ENCODE data around the gene PKMYT1.

PKMYT1 gene

DNA sequence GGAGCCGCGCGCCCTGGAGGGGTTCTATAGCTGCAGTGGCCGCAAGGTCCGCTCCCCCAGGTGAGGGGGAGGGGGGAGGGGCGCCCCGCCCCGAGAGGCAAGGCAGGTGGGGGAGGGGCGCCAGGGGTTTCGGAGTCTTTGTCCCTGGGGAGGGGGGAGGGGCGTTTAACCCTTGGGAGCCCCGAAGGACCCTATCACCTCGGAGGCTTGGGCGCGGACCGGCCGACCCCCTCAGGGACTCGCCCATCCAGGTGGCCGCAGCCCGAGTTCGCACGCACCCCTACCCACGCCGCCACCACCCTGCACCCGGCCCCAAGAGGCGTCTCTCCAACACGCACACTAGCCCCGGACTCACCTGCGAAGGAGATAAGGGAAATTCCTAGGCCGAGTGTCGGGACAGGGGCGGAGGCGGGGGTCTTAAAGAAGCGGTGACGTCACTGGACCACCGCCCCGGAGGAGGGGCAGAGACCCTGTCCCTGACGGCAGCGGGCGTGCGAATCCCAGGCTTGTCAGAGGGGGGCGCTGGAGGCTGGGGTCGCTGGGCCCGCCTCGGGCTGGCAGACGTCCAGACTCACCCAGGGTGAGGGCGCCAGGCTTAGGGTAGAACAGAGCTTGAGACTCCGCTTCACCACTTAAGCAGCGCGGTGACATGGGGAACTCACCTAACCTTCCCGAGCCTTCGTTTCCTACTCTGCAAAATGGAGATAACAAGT lies 37.7 kb upstream of the PKMYT1 start, which contains the start of gene CLDN6:
CLDN6 (minus strand) TSS at position 390 of the 713 bp plus-strand sequence. CDS start 2,162 bp downstream, outside the sequence.
- no peak for DNase-seq (ENCODE audit: low read depth)

DNA sequence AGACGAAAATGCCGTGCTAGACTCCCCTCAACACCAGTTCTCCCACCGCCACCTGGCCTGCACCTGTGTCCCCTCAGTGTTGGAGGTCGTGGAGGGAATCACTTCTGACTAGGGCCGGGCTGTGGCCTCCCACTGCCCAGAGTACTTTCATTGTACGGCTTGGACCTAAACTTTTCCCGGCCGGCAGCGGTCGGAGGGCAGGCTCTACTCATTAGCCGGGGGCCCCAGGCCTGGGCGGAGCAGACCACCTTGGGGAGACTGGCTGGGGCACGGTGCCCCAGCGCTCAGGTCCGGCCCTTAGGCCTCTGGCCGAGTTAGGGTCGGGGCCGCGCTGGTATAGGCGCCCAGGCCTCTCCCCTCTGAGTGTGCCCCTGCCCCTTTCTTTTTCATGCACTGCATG lies 37.1 kb upstream of the PKMYT1 start:
- DNase-seq (ENCODE audit: low read depth), result no peak

DNA sequence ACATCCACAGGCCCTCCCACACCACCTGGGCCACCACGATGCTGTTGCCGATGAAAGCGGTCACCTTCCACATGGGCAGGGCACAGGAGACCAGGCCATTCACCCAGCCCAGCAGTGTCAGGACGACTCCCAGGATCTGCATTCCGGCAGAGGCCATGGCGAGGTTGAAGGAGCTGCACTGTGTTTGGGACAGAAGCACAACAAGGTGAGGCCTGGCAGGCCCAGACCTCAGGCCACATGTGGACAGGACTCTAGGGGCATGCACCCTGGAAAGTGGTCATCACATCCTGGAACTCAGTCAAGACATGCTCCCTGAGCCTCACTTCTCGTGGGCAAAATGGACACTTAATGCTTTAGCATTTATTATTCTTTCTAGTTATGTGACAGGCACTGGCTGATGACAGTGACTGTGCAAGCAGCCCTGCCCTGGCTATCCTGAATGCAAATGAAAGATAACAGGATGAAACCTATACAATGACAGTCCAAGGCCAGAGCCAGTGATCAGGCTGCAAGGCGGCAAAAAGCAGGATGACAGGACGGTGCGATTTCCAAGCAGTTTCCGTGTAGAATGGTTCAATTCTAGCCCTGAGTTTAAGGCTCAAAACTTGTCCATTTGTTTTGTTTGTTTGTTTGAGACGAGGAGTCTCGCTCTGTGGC lies 35.7 kb upstream of the PKMYT1 start:
- no peak for DNase-seq (ENCODE audit: low read depth)

DNA sequence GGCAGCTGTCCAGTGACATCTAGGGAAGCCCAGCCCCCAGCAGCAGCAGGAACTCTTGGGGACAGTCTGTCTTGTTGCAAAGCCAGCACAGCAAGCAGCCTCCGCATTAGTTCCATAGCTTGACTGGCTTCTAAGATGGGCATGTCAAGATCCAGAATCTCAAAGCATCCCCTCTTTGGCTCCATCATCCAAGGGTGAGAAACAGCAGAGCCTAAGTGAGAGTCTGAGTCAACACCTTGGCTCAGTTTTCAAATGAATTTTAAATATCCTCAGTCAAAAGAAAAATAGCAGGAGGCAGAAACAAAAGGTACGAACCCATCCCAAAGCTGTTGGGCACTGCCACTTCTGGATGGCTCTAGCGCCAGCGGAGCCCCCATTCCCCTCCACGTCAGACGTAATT lies 34.7 kb upstream of the PKMYT1 start:
- DNase-seq (ENCODE audit: low read depth), result no peak

DNA sequence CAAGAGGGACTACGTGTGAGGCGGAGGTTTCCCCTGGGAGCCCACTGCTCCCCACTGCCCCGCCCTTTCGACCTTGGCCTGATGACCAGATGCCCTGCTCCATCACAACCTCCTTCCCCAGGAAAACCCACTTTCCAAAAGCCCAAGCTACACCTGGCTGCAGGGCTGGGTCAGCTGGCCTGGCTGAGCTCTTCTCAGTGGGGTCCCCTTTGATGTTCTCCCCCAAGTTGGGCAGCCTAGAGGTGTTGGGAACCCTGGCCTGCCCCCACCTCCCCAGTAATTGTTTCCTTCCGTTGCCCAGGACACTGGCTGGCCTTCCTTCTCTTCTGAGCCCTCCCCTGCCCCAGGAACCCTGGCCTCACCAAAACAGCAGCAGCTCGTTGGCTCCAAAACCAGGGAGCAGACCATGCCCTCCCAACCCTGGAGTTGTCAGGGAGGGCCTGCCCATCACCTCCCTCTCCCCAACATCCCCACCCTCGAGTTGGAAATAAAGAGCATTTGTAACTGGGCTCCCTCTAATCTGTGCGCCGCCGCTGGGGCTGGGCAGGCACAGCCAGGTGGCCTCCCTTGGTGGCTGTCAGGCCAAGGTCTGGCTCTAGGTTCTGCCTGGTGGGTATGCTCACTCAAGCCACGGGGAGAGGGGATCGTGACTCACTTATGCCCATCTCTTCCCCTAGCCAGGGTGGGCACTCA lies 33.9 kb upstream of the PKMYT1 start:
- DNase-seq (ENCODE audit: low read depth), result no peak

DNA sequence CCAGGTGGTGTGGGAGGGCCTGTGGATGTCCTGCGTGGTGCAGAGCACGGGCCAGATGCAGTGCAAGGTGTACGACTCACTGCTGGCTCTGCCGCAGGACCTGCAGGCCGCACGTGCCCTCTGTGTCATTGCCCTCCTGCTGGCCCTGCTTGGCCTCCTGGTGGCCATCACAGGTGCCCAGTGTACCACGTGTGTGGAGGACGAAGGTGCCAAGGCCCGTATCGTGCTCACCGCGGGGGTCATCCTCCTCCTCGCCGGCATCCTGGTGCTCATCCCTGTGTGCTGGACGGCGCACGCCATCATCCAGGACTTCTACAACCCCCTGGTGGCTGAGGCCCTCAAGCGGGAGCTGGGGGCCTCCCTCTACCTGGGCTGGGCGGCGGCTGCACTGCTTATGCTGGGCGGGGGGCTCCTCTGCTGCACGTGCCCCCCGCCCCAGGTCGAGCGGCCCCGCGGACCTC lies 33.3 kb upstream of the PKMYT1 start:
- DNase-seq (ENCODE audit: low read depth), result no peak

DNA sequence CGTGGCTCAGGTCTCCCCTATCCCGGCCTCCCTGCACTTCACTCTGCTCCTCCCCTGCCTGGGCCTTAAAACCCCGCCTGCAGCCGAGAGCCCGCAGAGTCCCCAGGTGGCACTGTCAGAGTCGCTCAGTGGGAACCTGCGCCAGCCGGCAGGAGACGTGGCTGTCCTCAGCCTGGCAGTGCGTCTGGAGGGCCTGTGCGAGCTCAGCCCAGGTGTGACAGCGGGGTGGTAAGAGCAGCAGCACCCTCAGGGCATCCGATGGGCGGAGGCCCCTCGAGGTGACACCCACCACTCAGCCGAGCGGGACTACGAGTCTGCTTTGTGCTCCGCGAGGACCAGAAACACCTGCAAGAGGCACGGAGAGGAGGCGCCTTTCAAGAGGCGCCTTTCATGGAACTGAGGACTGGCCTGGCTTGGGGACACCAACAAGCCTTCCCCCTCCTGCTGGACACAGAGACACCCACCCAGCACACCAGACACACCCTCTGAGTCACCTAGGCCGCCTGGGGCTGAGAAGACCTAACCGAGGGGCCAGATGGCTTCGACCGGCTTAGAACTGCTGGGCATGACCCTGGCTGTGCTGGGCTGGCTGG lies 32.7 kb upstream of the PKMYT1 start, which contains the start of gene CLDN9:
CLDN9 (plus strand) TSS at position 96 of the 593 bp plus-strand sequence; CDS start at position 536, 440 bp downstream.
- DNase-seq (ENCODE audit: low read depth), result no peak

DNA sequence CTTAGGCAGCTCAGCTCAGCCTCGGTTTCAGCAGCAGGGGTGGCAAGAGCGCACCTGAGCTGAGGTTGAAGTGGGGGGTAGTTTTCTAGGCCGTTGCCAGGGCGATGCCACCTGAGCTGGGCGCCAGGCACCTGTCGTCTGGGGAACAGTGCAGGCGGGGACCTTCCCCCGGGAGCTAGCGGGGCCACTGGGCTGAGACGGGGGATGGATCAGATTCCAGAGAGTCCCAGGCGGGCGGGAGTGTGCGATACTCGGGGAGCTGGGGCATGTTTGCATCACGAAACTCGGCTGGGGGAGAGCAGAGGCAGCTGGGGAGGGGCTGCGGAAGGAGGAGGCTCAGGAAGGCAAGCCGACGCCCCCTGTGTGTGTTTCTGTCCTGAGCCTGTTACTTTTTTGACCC lies 32.0 kb upstream of the PKMYT1 start:
- no peak for DNase-seq (ENCODE audit: low read depth)

DNA sequence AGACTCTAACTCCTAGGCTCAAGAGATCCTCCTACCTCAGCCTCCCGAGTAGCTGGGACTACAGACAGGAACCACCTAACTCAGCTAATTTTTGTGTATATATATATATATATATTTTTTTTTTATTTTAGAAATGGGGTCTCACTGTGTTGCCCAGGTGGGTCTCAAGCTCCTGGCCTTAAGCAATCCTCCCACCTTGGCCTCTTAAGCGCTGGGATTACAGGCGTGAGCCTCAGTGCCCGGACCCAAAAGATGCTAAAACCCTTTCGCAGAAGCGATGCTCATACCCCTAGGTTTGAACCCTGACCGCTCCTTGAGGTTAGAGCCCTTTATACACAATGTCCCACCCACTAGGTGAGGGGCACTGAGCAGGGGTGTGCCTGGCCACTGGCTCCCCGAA lies 30.3 kb upstream of the PKMYT1 start:
- no peak for DNase-seq (ENCODE audit: low read depth)

DNA sequence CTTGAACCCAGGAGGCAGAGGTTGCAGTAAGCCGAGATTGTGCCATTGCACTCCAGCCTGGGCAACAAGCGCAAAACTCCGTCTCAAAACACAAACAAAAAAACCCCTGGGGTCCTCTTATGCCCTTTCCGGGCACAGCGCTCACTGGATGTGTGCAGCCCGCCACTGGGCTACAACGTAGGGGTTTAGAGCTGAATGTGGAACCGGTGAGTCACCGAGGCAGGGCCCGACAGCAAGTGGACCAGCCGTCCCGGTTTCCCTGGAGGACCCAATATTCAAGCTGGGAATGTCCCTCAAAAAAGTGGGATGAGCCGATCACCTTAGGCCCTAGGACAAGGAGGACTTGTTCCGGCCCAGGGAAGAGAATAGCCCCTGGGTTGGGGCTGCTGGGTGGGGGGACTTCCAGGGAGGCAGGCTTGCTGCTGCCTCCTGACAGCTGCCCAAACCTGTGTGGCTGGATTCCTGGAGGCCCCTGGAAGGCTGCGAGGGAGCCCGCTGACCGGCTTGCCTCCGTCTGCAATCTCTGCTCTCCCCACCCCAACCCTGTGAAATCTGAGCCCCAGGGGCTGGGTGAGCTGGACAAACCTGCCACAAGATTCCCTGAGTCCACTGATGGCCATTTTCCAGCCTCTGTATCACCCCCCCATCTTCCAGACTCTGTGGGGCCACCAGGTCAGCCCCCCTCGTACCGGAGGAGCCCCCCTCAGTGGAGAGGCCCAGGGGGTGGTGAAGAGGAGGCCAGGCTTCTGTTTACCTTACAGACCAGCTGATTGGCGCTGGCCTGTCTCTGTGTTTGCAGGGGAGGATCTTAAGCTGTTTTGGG lies 29.5 kb upstream of the PKMYT1 start:
- no peak for DNase-seq (ENCODE audit: low read depth)

DNA sequence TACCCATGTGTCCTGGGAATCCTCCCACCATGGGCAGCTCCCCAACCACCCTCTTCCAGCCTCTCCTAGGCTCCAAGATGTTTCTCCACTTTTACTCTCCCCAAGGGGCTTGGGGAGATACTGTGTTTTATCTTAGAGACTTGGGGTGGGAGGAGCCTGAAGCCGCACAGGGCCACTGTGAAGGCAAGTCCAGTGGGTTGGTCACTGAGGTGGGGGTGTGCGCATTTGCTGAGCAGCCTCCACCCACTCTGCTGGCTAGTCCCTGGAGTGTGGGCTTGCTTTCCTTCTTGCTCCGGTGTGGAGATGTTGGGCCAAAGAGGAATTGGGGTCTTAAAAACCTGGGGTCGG lies 28.4 kb upstream of the PKMYT1 start:
- DNase-seq (ENCODE audit: low read depth), result no peak

DNA sequence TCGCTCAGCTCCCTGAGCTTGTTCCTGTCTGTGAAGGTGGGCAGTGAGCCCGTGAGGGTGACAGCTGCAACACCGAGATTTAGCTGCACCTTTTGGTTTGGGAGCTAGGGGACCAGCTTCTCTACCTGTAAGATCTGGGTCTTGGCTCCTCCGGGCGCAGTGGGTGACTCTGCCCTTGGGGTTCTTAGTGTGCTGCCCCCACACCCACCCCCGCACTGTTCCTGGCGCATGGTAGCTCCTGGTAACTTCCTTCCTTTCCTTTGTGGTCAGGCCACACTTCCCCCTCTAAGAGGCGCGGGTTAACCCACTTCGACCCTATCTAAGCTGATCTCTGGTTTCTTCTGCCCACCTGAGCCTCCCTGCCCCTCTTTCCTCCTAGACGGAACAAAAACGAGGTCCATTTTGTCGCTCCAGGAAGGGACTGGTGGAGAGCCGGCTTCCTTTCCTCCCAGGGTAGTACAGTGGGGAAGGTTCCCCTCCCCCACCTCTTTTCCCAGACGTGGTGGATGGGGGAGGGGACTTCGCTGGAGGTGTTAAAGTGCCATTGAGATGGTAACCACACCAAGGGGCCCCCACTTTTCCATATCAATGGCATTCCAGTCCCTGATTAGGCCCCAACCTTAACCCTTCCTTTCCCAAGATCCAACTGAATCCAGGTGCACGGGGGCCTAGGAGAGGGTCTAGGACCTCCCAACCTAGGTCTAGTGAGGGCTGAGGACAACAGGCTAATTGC lies 27.9 kb upstream of the PKMYT1 start:
- no peak for DNase-seq (ENCODE audit: low read depth)

DNA sequence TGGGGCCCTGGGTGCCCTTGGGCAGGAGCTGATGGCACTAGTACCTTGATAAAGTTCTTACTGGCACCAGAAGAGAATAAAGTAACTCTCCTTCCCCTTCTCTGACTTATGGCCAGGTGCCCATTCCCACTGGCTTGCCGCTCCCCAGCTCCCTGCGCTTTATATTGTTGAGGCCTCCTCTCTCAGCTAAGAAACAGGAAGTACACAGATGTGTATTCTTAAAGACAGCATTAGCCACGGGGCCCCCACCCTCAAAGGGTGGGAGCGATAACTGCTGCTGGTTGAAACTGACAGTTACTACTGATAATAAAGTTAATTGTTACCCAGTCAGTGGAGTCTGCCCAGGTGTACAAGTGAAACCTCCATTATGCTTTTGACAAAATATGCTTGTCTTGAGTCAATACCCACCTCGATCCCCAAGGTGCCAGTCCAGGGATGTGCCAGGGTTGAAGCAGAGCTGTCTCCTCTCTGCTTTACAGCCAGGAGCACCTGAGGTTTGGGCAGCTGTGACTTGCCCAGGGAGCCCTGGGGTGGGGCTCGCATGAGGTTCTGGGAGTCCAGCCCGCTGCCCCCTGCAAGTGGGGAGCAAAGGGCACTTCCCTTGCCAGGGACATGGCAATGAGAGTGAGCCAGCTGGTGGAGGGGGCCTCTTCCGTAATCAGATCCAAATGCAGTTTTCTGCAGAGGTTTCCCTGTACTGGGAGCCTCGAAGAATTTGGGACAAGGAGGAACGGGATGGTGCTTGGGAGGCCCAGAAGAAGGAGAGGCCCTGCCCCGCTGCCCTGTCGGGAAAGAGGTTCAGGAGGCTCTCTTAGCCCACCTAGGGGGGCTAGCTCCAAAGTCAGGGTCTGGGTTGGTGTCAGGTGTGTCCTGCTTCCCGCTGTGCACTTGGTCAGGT lies 27.1 kb upstream of the PKMYT1 start:
- no peak for DNase-seq (ENCODE audit: low read depth)

DNA sequence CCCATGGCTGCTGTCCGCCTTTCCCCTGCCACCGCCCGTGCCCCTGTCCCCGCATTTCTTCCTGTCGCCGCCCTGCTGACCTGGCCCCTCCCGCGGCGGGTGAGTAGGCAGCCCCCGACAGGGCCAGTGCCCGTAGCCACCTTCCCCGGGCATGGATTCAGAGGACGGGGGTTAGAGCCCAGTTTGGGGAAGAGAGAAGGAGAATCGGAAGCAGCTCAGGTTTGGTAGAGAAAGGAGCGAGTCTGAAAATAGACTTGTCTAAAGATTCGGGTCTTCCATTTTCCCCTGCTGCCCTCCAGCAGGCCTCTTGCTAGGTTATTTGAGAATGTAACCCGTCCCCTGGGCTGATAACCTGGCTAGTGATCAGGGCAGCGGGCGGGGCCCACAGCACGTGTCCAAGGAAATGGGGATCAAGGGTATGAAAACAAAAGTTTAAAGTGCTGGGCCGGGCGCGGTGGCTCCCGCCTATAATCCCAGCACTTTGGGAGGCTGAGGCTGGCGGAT lies 24.6 kb upstream of the PKMYT1 start:
- no peak for DNase-seq (ENCODE audit: low read depth)

DNA sequence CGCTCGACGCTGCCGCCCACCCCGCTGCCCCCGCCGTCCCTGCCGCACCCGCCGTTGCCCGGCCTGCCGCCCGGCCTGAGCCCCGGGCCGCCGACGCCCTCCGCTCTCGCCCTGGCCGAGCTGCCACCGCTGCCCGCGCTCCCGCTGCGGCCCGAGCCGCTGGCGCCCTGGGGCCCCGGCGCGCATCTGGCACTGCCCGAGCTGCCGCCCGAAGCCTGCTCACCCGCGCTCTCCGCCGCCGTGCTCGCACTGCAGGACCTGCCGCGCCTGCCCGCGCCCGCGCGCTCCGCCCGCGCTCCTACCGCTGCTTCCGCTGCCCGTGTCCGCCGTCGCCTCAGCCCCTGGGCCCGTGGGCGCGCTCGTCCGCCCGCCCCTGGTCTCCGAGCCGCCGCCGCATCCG lies 24.1 kb upstream of the PKMYT1 start:
- DNase-seq (ENCODE audit: low read depth), result no peak

DNA sequence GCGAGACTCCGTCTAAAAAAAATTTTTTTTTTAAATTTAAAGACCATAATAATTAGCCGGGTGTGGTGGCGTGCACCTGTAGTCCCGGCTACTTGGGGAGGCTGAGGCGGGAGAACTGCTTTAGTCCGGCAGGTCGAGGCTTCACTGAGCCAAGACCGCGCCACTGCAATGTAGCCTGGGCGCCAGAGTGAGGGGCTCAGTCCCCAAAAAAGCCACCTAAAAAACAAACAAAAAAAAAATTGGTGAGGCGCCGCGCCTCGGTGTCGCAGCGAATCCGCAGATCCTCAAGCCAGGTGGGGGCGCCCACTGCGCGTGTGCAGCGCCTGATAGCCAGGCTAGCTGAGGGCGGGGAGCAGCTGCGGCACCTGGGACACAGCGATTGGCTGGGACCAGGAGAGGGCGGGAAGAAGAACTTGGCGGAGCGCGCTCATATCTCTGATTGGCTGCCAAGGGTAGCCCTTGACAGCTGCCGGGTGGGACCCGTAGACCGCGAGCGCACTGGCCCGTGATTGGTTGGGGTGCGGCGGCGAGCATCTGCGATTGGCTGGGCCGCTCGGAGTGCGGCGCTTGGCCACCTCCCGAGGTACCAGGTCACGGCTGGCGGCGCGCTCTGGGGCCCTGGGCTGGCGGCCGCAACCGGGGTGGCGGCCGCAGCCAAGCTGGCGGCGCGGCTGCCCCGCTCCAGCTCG lies 23.5 kb upstream of the PKMYT1 start:
- peak; percentile 97 for DNase-seq (ENCODE audit: low read depth)

DNA sequence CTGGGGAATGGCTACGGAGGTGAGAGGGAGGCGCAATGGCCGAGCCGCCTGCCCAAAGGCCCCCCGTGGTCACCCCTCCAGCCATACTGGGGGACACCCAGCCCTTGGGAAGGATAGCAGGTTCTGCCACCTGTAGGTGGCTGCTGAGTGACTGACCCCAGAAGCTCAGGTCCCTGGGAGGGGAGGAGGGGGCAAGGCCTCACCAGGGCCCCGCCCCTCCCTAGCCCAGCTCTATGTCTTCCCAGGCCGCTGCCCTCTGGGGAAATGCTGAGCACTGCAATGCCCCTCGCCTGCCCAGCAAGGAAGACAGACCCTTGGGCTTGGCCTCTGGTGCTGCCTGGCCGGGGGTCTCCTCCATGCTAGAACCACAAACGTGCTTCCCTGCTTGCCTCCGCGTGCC lies 21.1 kb upstream of the PKMYT1 start:
- no peak for DNase-seq (ENCODE audit: low read depth)

DNA sequence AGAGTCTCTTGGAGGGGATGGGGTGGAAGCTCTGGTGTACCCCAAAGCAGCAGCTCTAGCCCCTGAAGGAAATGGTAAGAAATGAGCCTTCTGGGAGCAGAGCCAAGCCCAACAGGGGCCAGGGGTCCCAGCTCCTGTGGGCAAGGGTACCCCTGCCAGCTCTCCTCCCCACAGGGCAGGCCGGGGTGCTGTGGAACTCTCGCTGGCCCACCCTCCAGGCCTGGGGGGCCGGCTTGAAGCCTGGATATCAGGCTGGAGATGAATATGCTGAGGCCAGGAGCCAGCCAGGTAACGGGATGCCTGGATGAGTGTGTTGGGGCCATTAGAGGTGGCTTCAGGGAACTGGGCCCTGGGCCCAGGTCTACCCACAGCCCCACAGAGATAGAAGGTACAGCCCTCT lies 20.3 kb upstream of the PKMYT1 start:
- DNase-seq (ENCODE audit: low read depth), result no peak

DNA sequence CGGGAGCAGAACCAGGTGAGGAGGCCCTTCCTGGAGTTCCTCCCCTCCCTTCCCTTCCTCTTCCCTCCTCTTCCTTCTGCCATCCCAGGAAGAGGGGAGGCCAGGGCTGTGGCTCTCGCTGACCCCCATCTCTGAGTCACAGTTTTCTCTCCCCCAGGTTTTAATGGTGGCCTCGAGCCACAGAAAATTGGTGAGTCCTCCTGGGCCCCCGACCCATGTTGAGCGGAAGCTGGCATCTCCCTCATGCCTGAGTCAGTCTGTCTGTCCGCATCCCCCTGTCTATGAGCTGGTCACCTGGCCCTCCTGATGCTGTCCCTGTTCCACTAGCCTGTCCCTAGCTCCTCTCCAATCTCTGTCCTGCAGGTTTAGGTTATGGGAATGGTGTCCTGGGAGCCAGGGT lies 19.7 kb upstream of the PKMYT1 start:
- no peak for DNase-seq (ENCODE audit: low read depth)
